Right atrium auricular region (tissue), 2 donors: ENCODE data around the gene PON3. TPM values are rescaled to one million over a fixed set of nuclear protein-coding genes. Genes with fewer than 3 reads are reported as not detected.

ENCODE experiments used
- DNase-seq: peaks from one replicate; pipeline ENCODE4 v3.0.0-alpha.2; 2019; ENCODE audit warnings: low spot score
- H3K27ac ChIP-seq, 2 donors: fragments of 200-600 bp; sonication (generic); 1 replicate in 1 of 2; 2 replicates in 1 of 2; pipeline ENCODE4 v1.5.1; 2016 to 2019
- H3K27me3 ChIP-seq, 2 donors: fragments of 200-600 bp; sonication (generic); one replicate each; pipeline versions ENCODE4 v1.5.1 to v1.6.0; 2017 to 2019
- H3K36me3 ChIP-seq: fragments of 200-600 bp; sonication (generic); one replicate; pipeline ENCODE4 v1.5.1; 2016
- H3K4me1 ChIP-seq, 2 donors: fragments of 200-600 bp; sonication (generic); one replicate each; pipeline versions ENCODE4 v1.5.1 to v1.6.0; 2017 to 2019
- H3K4me3 ChIP-seq, 2 donors: fragments of 200-600 bp; sonication (generic); 1 replicate in 1 of 2; 2 replicates in 1 of 2; pipeline ENCODE4 v1.5.1; 2017 to 2019; ENCODE audit warnings: mild to moderate bottlenecking in 1 of 2, moderate library complexity in 1 of 2
- H3K9me3 ChIP-seq, 2 donors: fragments of 200-600 bp; sonication (generic); one replicate each; pipeline ENCODE4 v1.5.1; 2019
- total RNA-seq, 2 donors: library from RNA; depleted of rRNA; stranded (reverse); fragments of >200 nt; gene quantifications; one replicate each; pipeline ENCODE4 v1.1.0, GENCODE V29; 2016
- TF ChIP-seq, protein P1 (sequence below), 2 donors: fragments of 200-600 bp; sonication (generic); IDR thresholded peaks; one replicate each; pipeline ENCODE4 v1.5.1; 2019; ENCODE audit warnings: antibody characterized with exemption in 2 of 2

PON3 gene
- total RNA-seq, 2 donors from 2014 or later: 1.7 TPM; not detected in 1

DNA sequence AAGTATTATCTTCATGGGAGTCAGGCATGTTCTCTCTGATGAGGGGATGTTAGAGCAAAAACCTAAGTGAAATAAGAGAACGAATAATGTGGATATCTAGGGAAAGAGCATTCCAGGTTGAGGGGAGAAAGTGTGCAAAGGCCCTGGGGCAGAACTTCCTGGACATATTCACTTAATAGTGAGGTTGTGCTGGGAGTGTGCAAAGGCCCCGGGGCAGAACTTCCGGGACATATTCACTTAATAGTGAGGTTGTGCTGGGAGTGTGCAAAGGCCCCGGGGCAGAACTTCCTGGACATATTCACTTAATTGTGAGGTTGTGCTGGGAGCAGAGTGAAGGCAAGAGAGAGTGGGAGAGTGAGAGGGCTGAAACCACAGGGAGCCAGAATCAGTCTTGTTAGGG, 83.6 kb downstream of the PON3 start:
- no peaks in the 10 kb centered on the region for H3K9me3 ChIP-seq
- DNase-seq: no peak
- H3K36me3 ChIP-seq: no peaks in the 10 kb centered on the region
- H3K27ac ChIP-seq: no peak overlapping the region
- no peaks in the 10 kb centered on the region for H3K4me1 ChIP-seq
- TF ChIP-seq, protein P1, sequence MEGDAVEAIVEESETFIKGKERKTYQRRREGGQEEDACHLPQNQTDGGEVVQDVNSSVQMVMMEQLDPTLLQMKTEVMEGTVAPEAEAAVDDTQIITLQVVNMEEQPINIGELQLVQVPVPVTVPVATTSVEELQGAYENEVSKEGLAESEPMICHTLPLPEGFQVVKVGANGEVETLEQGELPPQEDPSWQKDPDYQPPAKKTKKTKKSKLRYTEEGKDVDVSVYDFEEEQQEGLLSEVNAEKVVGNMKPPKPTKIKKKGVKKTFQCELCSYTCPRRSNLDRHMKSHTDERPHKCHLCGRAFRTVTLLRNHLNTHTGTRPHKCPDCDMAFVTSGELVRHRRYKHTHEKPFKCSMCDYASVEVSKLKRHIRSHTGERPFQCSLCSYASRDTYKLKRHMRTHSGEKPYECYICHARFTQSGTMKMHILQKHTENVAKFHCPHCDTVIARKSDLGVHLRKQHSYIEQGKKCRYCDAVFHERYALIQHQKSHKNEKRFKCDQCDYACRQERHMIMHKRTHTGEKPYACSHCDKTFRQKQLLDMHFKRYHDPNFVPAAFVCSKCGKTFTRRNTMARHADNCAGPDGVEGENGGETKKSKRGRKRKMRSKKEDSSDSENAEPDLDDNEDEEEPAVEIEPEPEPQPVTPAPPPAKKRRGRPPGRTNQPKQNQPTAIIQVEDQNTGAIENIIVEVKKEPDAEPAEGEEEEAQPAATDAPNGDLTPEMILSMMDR (IDR thresholded peaks at IDR 0.05): no peak
- no peak overlapping the region for H3K4me3 ChIP-seq
- H3K27me3 ChIP-seq: no peaks in the 10 kb centered on the region

DNA sequence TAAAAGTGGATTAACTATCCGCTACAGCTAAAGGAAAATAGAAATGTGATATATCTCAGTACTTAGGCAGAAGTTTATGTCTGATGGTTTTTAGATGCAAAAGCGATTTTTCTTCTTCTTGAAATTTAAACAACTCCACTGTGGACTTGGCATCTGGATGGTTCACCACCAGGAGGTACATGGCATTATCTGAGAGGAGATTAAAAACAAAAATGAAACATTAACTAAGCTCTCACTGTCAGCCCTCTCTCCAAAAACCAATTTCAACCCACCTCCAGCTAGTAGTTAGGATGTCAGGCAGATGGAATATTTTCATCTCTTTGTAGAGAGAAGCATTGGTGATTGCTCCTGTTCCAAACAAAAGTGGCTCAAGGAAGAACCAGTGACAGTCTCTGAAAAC, 84.8 kb downstream of the PON3 start:
- DNase-seq: no peak
- no peak overlapping the region for H3K27ac ChIP-seq
- TF ChIP-seq, protein P1 (IDR thresholded peaks at IDR 0.05): no peak
- no peak overlapping the region for H3K4me3 ChIP-seq
- no peaks in the 10 kb centered on the region for H3K4me1 ChIP-seq
- H3K36me3 ChIP-seq: no peaks in the 10 kb centered on the region
- H3K9me3 ChIP-seq: no peaks in the 10 kb centered on the region
- H3K27me3 ChIP-seq: no peaks in the 10 kb centered on the region

DNA sequence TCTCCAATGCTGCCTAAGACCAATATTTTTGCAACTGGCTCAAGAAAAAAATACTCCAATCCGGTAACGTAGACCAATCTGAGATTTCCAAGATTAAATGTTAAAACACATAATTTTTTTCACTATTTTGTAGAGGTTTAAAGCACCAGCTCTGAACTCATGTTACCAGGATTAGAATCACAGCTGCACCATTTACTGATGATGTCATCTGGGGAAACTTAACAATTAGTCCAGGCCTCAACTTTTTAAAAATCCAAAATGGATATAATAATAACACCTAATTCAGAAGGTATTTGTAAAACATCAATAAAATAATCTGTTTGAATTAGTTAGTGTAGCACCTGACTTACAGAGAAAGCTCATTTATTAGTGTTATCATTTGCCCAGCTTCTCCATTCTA, 86.2 kb downstream of the PON3 start:
- no peak for DNase-seq
- no peaks in the 10 kb centered on the region for H3K4me1 ChIP-seq
- no peak overlapping the region for H3K27ac ChIP-seq
- no peak overlapping the region for H3K4me3 ChIP-seq
- no peaks in the 10 kb centered on the region for H3K9me3 ChIP-seq
- TF ChIP-seq, protein P1 (IDR thresholded peaks at IDR 0.05): no peak
- H3K27me3 ChIP-seq: no peaks in the 10 kb centered on the region
- H3K36me3 ChIP-seq: no peaks in the 10 kb centered on the region

Other genes starting within 250 kb of the PON3 start
- gene PON1, start 71.8 kb downstream of the PON3 start, total RNA-seq: not detected
- 10 to 100 TPM; 45.4 to 77.1 TPM for gene PON2, start 38.7 kb upstream of the PON3 start, total RNA-seq
- 1 to 10 TPM; 1.5 to 4.6 TPM for gene ASB4, start 89.6 kb upstream of the PON3 start, total RNA-seq
- 100 to 1,000 TPM; 337 to 712 TPM for gene PDK4, start 200.1 kb upstream of the PON3 start, total RNA-seq